ENCODE measurements around the gene CFAP97.
A peak's percentile ranks its signal among the peaks of the same experiment; 100 is the strongest.
"Not testable (repeated sequence)": the region's sequence is repeated elsewhere in the genome, so short reads cannot be mapped to it uniquely, and the experiment has no call there.

The CFAP97 gene

DNA sequence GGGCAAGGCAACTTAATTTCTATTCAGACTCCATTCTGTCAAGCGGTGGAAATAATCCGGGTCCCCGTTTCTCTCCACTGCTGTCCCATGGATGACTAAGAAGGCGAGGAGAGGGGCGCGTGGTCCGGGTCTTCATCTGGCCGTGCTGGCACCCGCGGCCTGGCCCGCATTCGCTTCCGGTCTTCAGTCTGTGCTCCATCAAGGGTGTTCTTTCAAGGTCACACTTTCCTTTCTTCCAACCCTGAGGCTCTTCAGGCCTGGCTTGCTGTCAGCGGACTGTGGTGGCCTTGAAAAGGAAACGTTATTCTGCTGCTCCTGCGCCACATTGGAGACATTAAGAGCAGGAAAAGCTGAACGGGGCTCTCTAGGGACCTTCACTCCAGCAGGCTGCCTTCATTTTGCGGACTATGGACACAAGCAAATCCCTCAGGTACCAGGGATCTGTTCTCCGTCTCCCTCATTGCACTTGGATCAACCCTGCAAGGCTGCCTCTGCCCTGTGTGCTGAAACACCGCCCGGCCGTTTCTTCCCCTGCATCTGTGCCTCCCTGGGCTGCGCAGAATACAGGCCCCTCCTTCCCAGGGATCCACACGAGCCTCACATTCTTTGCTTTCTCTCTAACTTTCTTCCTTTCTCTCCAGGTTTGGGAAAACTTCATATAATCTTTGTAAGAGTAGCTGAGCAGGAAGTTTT, 66.4 kb downstream of the CFAP97 start:
- no peak for DNase-seq

DNA sequence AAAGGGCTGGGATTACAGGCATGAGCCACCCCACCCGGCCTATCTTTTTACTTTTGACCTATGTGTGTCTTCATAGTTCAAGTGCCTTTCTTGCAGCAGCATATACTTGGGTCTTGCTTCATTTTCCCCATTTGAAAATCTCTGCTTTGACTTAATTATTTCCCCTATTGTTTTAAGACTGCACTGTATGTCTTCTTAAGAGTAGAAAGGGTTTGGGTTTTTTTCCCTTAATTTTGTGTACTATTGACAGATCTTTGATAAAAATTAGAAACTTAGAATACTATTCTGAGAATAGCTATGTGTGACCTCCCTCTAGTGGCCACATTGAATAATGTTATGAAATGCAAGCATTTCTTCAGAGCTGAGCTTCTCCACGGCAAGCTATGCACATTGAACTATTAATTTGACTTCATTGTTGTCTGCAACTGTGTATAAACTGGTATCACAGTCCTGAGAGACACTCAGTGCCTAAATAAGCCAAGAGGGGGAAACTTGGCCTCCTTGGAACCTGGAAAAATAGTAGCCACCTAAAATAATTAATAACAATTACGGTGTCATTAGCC, 69.4 kb downstream of the CFAP97 start:
- no peak for DNase-seq

DNA sequence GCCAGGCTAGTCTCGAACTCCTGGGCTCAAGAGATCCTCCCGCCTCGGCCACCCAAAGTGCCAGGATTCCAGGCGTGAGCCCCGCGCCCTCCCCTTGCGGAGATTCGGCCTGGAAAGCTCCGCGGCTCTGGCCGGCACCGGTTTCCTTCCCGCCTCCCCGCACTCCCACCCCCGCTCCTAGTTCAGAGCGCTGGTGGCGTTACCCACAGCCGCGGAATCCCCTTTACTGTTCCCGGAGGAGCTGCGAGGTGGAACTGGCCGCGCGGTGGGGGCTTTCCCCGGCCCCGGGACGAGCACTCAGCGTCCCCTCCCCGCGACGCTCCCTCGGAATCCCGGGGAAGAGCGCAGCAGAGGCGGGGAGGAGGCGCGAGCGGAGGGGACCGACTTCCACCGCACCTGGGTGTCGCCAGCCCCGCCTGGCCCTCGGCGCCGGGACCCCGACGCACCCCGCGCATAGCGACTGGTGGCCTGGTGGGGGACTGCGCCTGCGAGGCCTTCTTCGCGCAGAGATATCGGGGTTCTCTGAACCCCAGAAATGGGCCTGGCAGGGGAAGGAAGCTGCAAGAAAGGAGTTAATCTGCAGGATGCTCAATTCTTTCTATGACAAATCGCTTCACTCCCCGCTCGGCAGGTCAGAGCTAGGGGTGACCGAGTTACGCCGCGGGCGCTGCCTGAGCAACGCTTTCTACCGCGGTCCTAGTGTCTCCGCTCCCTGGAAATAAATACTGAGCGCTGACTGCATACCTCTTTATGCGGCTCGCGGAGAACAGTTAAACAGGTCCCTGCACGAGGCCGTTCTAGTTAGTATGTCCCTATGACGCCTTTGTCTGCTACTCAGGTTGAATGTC, 75.3 kb downstream of the CFAP97 start:
- DNase-seq, result peak; percentile 71

DNA sequence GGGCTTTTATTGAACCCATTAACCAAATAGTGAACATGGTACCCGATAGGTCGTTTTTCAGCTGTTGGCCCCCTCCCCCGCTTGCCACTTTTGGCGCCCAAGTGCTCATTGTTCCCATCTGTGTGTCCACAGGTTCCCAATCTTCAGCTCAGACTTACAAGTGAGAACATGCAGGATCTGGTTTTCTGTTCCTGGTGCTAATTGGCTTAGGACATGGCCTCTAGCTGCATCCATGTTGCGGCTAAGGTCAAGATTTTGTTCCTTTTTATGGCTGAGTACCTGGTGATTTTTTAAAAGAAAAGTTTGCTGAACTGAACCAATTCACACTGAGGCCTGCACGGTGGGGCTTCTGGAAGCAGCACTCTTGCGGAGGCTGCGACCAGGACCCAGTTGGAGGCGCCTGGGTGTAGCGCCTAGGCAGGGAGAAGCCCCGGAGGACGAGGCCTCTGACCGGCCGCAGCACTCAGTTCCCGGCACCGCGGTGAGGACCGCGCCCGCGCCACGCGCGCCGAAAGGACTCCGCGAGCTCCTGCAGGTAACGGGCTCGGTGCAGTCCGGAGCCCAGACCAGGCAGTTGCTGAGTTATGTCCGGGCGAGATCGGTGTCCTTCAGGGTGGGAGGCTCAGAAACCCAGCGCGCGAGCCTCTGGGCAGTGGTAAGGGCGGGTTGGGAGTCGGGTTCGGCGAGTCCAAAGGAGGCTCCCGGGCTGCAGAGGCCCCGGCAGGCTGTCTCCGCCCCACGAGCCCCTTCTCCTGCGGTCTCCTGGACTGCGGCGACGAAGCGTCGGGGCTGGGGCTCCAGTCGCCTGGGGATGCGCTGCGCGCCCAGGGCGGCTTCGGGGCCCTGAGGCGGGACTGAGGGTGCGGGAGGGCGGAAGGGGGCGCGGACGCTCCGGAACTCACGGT, 76.5 kb downstream of the CFAP97 start:
- peak; percentile 64 for DNase-seq

DNA sequence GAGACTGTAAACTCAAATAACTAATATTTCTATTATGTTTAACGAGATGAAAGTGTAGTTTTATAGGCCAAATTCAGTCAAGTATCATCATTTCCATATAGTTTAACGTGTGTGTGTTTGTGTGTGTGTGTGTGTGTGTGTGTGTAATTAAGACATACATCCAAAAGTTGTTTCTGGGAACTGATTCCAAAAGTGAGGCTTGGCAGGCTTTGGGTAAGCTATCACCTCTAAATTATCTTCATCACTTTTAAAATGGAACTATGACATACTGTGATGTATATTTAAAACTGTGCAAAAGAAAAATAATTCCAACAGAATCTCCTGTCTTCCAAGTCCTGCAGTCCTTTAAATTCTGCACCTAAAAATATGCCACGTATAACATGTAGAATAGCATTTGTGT, 79.8 kb downstream of the CFAP97 start:
- DNase-seq, result no peak

DNA sequence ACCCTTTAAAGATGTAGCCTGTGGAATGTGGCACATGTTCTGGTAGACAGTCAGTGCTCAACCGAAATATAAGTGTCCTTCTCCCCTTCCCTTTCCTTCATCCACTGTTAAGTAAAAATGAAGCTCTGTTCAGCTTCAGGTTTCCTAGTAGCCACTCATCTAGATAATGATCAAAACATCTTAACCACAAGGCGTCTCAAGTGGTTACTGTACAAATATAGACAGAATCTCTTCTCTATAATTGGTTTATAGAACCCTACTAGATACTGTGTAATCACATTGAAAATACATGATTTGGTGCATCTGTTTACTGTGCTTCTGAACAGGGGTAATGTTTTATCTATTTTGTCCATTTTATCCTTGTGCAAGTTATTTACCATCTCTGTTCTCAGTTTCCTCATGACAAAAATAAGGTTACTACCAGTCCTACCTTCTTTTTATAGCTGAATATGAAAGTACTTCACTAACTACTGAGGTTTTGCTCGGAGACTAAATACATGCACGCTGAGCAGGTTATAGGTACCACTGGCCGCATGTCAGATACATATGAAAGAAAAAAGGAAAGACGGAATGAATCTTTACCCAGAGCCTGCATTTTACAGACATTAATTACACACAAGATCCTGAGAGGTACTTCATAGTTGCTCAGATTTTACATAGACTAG, 81.0 kb downstream of the CFAP97 start:
- DNase-seq, result no peak

DNA sequence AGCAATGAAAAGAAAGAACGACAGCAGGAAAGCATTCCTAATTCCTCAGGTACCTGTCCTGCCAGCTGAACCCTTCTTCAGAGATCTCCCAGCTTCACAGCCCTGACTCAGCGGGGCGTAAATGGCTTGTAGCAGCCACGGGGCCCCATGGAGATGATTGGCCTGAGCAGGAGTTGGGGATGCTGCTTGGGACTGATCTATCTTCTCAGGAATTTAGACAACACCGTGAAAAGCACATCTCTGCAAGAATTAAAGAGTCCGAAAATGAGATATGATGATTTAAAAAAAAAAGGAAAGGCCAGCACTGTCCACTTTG, 83.2 kb downstream of the CFAP97 start:
- DNase-seq, result no peak

DNA sequence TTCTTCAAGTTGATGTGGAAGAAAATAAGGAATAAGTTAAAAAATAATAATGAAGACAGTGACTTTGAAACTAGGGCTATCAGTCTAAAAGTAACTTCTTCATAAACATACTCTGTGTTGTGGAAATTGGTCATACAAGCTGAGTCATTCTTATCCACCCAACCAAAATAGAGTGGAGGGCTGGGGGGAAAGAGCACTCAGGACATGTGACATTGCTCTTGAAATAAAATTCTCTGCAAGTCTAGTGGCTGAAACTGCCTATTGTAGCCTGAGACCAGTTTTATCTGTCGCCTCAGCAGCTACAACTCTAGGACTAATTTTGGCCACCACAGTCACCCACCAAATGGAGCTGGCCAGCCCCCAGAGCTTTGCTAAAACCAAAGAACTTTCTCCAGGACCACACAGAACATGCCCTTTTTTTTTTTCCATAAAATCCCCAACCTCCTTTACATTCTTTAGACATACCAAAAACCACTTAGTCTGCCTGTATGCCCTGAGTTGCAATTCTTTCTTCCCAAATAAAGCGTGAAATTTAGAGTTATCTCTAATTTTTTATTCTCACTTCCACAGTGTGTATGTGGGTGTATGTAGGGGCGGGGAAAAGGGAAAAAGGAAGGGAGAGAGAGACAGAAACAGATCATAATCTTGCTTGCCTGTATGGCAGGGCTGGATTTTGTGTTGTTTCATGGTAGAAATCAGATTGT, 83.7 kb downstream of the CFAP97 start:
- DNase-seq, result no peak

DNA sequence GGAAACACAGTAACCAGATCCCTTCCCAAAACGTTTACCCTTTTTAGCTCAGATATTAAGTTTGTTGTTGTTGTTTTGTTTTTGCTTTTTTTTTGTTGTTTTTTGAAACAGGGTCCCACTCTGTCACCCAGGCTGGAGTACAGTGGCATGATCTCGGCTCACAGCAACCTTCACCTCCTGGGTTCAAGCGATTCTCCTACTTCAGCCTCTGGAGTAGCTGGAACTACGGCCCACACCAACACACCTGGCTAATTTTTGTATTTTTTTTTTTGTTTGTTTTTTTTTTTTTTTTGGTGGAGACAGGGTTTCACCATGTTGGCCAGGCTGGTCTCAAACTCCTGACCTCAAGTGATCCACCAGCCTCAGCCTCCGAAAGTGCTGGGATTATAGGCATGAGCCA, 84.3 kb downstream of the CFAP97 start:
- not testable (repeated sequence) for DNase-seq

DNA sequence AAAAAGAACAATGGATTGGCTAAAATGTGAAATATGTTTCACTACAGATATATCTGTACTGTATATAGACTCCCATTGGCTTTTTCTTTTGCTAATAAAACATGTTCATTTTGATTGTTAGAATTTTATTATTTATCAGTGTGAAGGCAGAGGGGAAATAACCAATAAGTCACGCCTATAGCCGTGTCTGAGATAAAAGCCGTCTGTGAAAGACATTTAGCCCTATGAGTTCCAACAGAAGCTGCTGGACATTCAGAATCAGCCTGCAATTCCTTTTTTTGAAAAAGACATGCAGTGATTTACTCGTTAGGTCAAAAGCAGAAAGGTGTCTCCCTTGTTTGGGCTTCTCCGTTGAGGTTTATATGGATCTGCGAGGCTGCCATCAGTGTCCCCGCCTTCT, 84.9 kb downstream of the CFAP97 start:
- DNase-seq, result no peak

DNA sequence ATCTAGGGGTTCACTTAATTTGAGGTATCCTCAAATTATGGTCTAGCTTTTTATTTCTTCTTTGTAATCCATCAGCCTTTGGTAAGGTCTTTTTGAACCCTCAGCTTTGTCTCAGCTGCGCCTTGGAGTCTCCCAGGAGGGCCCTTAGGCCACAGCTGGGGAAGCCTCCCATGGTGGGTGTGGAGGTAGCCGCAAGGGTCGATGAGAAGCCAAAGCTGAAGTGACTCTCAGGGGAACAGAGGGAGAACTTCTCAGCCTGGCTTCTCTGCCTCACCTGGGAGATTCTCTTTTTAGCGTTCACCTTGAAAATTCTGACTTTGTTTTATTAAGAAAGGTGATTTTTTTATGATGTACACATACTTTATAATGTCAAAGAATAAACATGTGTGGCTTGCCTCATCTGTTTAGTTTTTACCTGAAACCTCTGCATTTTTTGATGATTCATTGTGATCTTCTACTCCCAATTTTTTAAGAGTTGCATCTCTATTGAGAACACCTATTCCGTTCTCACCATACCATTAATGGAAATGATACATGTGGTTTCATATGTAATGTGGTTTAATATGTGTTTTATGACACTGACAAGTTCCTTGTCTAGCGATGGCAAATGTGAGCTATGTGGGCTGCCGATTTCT, 86.4 kb downstream of the CFAP97 start:
- DNase-seq, result no peak

DNA sequence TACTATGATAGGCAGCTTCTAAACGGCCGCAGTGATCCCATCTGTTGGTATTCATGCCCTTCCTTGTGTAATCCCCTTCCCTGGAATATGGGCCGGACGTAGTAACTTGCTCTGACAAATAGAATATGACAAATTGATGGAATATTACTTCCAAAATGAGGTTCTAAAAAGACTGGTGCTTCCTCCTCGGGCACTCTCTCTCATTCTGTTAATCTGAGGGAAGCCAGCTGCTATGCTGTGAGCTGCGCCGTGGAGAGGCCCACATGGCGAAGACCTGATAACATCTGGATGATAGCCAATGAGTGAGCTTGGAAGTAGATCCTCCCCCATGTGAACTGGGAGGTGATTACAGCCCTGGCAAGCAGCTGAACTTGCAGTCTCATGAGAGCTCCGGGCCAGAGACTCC, 88.0 kb downstream of the CFAP97 start:
- no peak for DNase-seq

DNA sequence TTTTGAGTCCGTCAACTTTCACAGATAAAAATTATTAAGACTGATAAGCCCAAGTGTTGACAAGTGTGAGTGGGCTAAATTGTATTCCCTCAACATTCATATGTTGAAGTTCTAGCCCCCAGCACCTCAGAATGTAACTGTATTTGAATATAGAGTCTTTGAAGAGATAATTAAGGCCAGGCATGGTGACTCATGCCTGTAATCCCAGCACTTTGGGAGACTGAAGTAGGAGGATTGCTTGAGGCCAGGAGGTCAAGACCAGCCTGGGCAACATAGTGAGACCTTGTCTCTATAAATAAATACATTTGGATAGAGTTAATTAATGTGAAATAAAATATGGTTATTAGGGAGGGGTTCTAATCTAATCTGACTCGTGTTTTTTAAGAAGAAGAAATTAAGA, 90.5 kb downstream of the CFAP97 start:
- no peak for DNase-seq

DNA sequence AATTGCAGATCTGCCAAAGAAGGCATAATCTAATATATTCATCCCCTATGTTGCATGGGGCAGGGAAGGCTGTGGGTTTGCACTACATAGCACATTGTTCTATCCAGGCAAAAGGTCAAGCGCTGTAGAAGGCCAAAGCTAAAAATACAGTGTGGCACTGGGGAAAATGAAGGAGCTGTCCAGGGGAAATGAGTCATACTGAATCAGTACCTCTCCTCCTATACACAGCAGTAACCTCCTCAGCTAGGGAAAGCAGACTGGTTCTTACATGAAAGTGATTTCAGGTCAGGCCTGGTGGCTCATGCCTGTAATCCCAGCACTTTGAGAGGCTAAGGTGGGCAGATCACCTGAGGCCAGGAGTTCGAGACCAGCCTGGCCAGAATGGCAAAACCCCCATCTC, 91.7 kb downstream of the CFAP97 start:
- no peak for DNase-seq

DNA sequence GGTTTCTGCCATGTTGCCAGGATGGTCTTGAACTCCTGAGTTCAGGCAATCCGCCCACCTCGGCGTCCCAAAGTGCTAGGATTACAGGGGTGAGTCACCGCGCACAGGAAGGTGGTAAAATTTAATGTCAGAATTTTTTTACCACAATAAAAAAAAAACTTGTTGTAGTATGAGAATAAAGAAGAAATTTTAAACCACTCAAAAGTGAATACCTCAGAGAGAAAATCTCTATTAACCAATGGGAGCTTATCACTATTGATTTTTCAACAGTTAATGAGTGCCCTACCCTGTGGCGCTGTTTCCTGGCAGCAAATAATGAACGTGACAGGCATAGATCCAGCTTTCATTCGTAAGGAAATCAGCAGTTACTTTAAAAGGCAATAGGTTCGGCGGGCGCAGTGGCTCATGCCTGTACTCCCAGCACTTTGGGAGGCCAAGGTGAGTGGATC, 93.4 kb downstream of the CFAP97 start:
- DNase-seq, result no peak

DNA sequence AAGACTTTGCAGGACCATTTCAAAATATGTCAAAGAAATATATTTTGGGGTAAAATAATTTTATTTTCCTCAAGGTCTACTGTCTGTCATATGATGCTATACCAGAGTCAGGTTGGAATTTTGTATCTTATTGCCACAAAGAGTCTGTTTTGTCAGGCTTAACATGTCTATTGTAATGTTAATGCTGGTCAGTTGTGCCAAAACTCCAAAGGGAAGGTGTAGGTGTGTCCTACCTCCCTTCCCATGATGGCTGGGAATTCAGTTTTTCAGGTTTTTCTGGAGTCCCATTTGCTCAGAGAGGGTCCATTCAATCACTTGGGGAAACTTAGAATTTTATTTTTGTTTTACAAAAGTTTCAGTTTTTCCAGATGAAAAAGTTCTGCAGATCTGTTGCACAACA, 94.1 kb downstream of the CFAP97 start:
- DNase-seq, result no peak

All from activated CD8-positive, alpha-beta memory T cell treated with anti-CD3 and anti-CD28 coated beads for 24 hours (primary cell).